ENCODE measurements around the gene MPPED2.

The MPPED2 gene

GRCh38 chr11:30433831-30434230, 152.3 kb downstream of the MPPED2 start:
- no peak overlapping the region for H3K27ac Mint-ChIP-seq
- no peak for TF ChIP-seq CTCF (IDR thresholded peaks at IDR 0.05; ENCODE audit: unreplicated experiment in 3 of 3)
- no peaks in the 10 kb centered on the region for H3K9me3 Mint-ChIP-seq
- peaks cover 10% of the 10 kb centered on the region for H3K4me1 Mint-ChIP-seq
- H3K27me3 Mint-ChIP-seq (ENCODE audit: low read depth) = no peaks in the 10 kb centered on the region
- no peak overlapping the region for H3K4me3 Mint-ChIP-seq
- peaks cover 16% of the 10 kb centered on the region for H3K36me3 Mint-ChIP-seq (ENCODE audit: low read depth)

- no peak for TF ChIP-seq CTCF (IDR thresholded peaks at IDR 0.05; ENCODE audit: unreplicated experiment in 3 of 3)
- Mint-ChIP-seq H3K36me3 (ENCODE audit: low read depth) (peaks cover 16% of the 10 kb centered on the region), H3K9me3 (no peaks in the 10 kb centered on the region), H3K27ac (no peak overlapping the region), H3K4me1 (peaks cover 10% of the 10 kb centered on the region), H3K4me3 (no peak overlapping the region), H3K27me3 (ENCODE audit: low read depth) (peaks cover 4% of the 10 kb centered on the region)
Measured at GRCh38 chr11:30432716-30433115, 153.4 kb downstream of the MPPED2 start.

- H3K4me1 Mint-ChIP-seq = peaks cover 10% of the 10 kb centered on the region
- no peak overlapping the region for H3K27ac Mint-ChIP-seq
- no peak overlapping the region for H3K4me3 Mint-ChIP-seq
- H3K9me3 Mint-ChIP-seq = no peaks in the 10 kb centered on the region
- no peak for TF ChIP-seq CTCF (IDR thresholded peaks at IDR 0.05; ENCODE audit: unreplicated experiment in 3 of 3)
- peaks cover 4% of the 10 kb centered on the region for H3K27me3 Mint-ChIP-seq (ENCODE audit: low read depth)
- peaks cover 19% of the 10 kb centered on the region for H3K36me3 Mint-ChIP-seq (ENCODE audit: low read depth)
Measured at GRCh38 chr11:30432178-30432577, 154.0 kb downstream of the MPPED2 start.

GRCh38 chr11:30431127-30431814, 154.9 kb downstream of the MPPED2 start:
- H3K9me3 Mint-ChIP-seq = no peaks in the 10 kb centered on the region
- H3K27me3 Mint-ChIP-seq (ENCODE audit: low read depth) = peaks cover 7% of the 10 kb centered on the region
- no peak overlapping the region for H3K27ac Mint-ChIP-seq
- H3K36me3 Mint-ChIP-seq (ENCODE audit: low read depth) = peaks cover 19% of the 10 kb centered on the region
- H3K4me1 Mint-ChIP-seq = peaks cover 10% of the 10 kb centered on the region
- TF ChIP-seq CTCF (IDR thresholded peaks at IDR 0.05; ENCODE audit: unreplicated experiment in 3 of 3) = no peak
- H3K4me3 Mint-ChIP-seq = no peak overlapping the region

- peaks cover 17% of the 10 kb centered on the region for H3K27me3 Mint-ChIP-seq (ENCODE audit: low read depth)
- H3K9me3 Mint-ChIP-seq = no peaks in the 10 kb centered on the region
- peaks cover 28% of the 10 kb centered on the region for H3K4me1 Mint-ChIP-seq
- no peak for TF ChIP-seq CTCF (IDR thresholded peaks at IDR 0.05; ENCODE audit: unreplicated experiment in 3 of 3)
- H3K4me3 Mint-ChIP-seq = no peak overlapping the region
- H3K27ac Mint-ChIP-seq = no peak overlapping the region
- H3K36me3 Mint-ChIP-seq (ENCODE audit: low read depth) = peaks cover 15% of the 10 kb centered on the region
Measured at GRCh38 chr11:30429550-30429949, 156.6 kb downstream of the MPPED2 start.

- peaks cover 54% of the 10 kb centered on the region for H3K4me1 Mint-ChIP-seq
Measured at GRCh38 chr11:30426781-30427180, 159.4 kb downstream of the MPPED2 start.

More at GRCh38 chr11:30426781-30427180, 159.4 kb downstream of the MPPED2 start:
- no peak for TF ChIP-seq CTCF (IDR thresholded peaks at IDR 0.05; ENCODE audit: unreplicated experiment in 3 of 3)
- H3K27me3 Mint-ChIP-seq (ENCODE audit: low read depth) = peaks cover 17% of the 10 kb centered on the region
- no peaks in the 10 kb centered on the region for H3K9me3 Mint-ChIP-seq
- H3K27ac Mint-ChIP-seq = peak overlapping the region in 1 of 3 experiments; percentile 12
- peaks cover 10% of the 10 kb centered on the region for H3K36me3 Mint-ChIP-seq (ENCODE audit: low read depth)
- no peak overlapping the region for H3K4me3 Mint-ChIP-seq

Data from nephron (organoid).